Heart right ventricle (tissue), 16 donors: ENCODE data around the gene ASXL3. TPM values are rescaled to one million over a fixed set of nuclear protein-coding genes. Genes with fewer than 3 reads are reported as not detected.

ENCODE experiments used
- ATAC-seq, 8 donors: fragments of 200-7000 bp; cut with Tn5 transposase; one replicate each; pipeline ENCODE4 v1.9.1; 2020; ENCODE audit warnings: mild to moderate bottlenecking in 8 of 8, moderate library complexity in 8 of 8, moderate number of reproducible peaks in 1 of 8
- DNase-seq, 2 donors: peaks; one replicate each; pipeline ENCODE4 v3.0.0-alpha.2; 2020
- H3K27ac ChIP-seq, 10 donors: fragments of 200-600 bp; sonication (generic) in 2 of 10; one replicate each; pipeline versions ENCODE4 v1.5.0 to v1.8.0; 2020 to 2022; ENCODE audit warnings: mild to moderate bottlenecking in 3 of 10
- H3K27me3 ChIP-seq, 7 donors: fragments of 200-600 bp; one replicate each; pipeline ENCODE4 v1.8.0; 2021 to 2022; ENCODE audit warnings: mild to moderate bottlenecking in 2 of 7
- H3K36me3 ChIP-seq, 9 donors: fragments of 200-600 bp; sonication (generic) in 1 of 9; one replicate each; pipeline versions ENCODE4 v1.5.0 to v1.8.0; 2020 to 2022; ENCODE audit warnings: mild to moderate bottlenecking in 2 of 9
- H3K4me1 ChIP-seq, 9 donors: fragments of 200-600 bp; sonication (generic) in 1 of 9; one replicate each; pipeline versions ENCODE4 v1.5.0 to v1.8.0; 2020 to 2022; ENCODE audit warnings: mild to moderate bottlenecking in 4 of 9
- H3K4me3 ChIP-seq, 10 donors: fragments of 200-600 bp; sonication (generic) in 2 of 10; one replicate each; pipeline versions ENCODE4 v1.5.0 to v1.8.0; 2020 to 2022; ENCODE audit warnings: mild to moderate bottlenecking in 7 of 10, moderate library complexity in 2 of 10
- H3K9me3 ChIP-seq, 11 donors: fragments of 200-600 bp in 10 of 11; sonication (generic) in 2 of 11; one replicate each; pipeline versions ENCODE4 v1.5.0 to v1.8.0; 2013 to 2022; ENCODE audit warnings: mild to moderate bottlenecking in 2 of 11, control low read depth in 1 of 11, moderate library complexity in 1 of 11
- CTCF ChIP-seq, 9 donors: fragments of 200-600 bp; sonication (generic) in 2 of 9; IDR thresholded peaks; one replicate each; pipeline versions ENCODE4 v1.5.0 to v1.8.0; 2021 to 2022; ENCODE audit warnings: antibody characterized with exemption in 9 of 9, mild to moderate bottlenecking in 5 of 9, moderate library complexity in 1 of 9
- WGBS, 2 donors: extraction: QIAGEN DNeasy Blood & Tissue Kit; methylation state at CpG; one replicate each; pipeline ENCODE4 v1.1.7; 2013; ENCODE audit warnings: inconsistent platforms in 1 of 2; 5-methylcytosine and 5-hydroxymethylcytosine counted together
- intact Hi-C, 10 donors: fragments of 100-400 bp; cut with DNase I; formaldehyde crosslinking; loops; one replicate each; pipeline versions ENCODE4 v1.11.1 to v1.14.2; 2022
- polyA plus RNA-seq, 2 donors: library from polyadenylated mRNA; stranded (reverse); fragments of 200-250 nt; gene quantifications; one replicate each; pipeline ENCODE4 v1.2.3, GENCODE V29; 2013
- total RNA-seq, 10 donors: library from RNA; stranded (reverse); fragmentation: NEBNext Ultra II Directional in 3 of 10; extraction: Animal tissue kit (Norgen Biotek cat#: 25700) in 3 of 10; gene quantifications; one replicate each; pipeline versions ENCODE4 v1.2.1 to v1.2.4, GENCODE V29; 2021 to 2023
- donor health status: Arrhythmogenic right ventricular cardiomyopathy.
- donor health status: ischemic (EF 13 %, LVEDD 7.1; RV severe dilation, severe dysfunction).
- donor health status: healthy with polysubstance abuse.
- donor health status: DM: no; HTN: yes; CAD: no.
- donor health status: DM: no; HTN: no; CAD: no.
- donor health status: ischemic (EF 25% LVEDD 6.9; RV normal size, moderate dysfunction).
- donor health status: ischemic (EF 25% LVEDD 5.7; RV mildly dilated, moderate dysfunction).
- donor health status: healthy.
- donor health status: DM: yes; HTN: yes; CAD: no.
- donor health status: Ischemic cardiomyopathy.
- donor health status: ischemic (EF 35%, LVEDD 5.7; RV mildly dilated, moderate dysfunction).
- donor health status: nonischemic (EF 11% LVEDD 7.7; RV severe dilation, severe dysfunction).
- donor health status: DM: yes; HTN: yes; CAD: no.
- donor health status: PGD.
- donor health status: ischemic (EF 29% LVEDD 5.4; RV normal size, mild dysfunction).
- donor health status: nonischemic (EF 23%, LVEDD 6.1; RV moderate dilation, normal function).

The ASXL3 gene
- total and polyA plus RNA-seq, 12 donors: 0.12 to 8.1 (median 4.3) TPM

DNA sequence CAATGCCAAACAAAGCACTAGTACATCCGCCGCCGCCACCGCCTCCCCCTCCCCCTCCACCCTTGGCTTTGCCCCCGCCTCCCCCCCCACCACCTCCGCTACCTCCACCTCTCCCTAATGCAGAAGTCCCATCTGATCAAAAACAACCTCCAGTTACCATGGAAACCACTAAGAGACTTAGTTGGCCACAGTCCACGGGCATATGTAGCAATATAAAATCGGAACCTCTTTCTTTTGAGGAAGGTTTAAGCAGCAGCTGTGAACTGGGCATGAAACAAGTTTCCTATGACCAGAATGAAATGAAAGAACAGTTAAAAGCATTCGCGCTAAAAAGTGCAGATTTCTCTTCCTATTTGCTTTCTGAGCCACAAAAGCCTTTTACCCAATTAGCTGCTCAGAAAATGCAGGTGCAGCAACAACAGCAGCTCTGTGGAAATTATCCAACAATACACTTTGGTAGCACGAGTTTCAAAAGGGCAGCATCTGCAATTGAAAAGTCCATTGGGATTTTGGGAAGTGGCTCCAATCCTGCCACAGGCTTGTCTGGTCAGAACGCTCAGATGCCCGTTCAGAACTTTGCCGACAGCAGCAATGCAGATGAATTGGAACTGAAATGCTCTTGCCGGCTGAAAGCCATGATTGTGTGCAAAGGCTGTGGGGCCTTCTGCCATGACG lies 168.0 kb downstream of the ASXL3 start:
- DNase-seq (no peak), ATAC-seq (no peak)
- intact Hi-C loops: loop anchor here in 1 of 10 donors (10.0 kb wide), 1 partner anchor 61 kb away; no protein-coding TSS in a partner anchor
- no peak overlapping the region for H3K27ac ChIP-seq
- H3K4me3 ChIP-seq: no peak overlapping the region
- no peaks in the 10 kb centered on the region for H3K4me1 ChIP-seq
- H3K9me3 ChIP-seq: no peaks in the 10 kb centered on the region
- WGBS, 2 donors: 93 to 94% methylated on average over 16 of the region's 16 CpGs
- no peaks in the 10 kb centered on the region for H3K27me3 ChIP-seq
- no peak for TF ChIP-seq CTCF (IDR thresholded peaks at IDR 0.05)
- H3K36me3 ChIP-seq: peaks cover 0 to 24% (median 0%) of the 10 kb centered on the region in 9 donors

GRCh38 chr18:33749834-33750233 lies 171.8 kb downstream of the ASXL3 start:
- Histone ChIP-seq H3K27me3 (no peaks in the 10 kb centered on the region), H3K36me3 (no peaks in the 10 kb centered on the region), H3K27ac (no peak overlapping the region), H3K4me1 (no peaks in the 10 kb centered on the region), H3K9me3 (no peaks in the 10 kb centered on the region), H3K4me3 (no peak overlapping the region)
- no peak for DNase-seq
- intact Hi-C loops: loop anchor here in 3 of 10 donors (10.0 kb wide), 4 partner anchors 65 to 575 kb away; partner anchors contain the start of gene CCDC178 (in 1 of the 3)
- 56 to 68% methylated on average over 9 of the region's 9 CpGs for WGBS, 2 donors
- no peak for ATAC-seq
- no peak for TF ChIP-seq CTCF (IDR thresholded peaks at IDR 0.05)

DNA sequence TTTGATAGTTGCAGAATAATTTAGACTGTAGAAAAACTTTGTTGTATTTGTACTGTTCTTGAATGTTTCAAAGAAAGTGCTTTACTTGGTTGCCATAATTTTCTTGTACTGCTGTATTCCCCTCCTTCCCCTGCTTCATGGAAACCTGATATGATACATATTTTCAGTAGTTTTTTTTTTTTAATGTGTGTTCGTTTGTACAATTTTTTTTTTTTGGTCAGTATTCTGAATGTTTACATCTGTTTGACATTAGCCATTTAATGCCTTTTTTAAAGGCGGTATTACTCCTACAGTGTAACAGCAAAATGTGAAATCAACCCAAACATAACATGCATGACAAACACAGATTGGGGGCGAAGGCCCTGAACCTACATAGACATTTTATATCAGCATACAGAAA lies 172.3 kb downstream of the ASXL3 start:
- intact Hi-C loops: loop anchor here in 3 of 10 donors (10.0 kb wide), 3 partner anchors 306 to 574 kb away; partner anchors contain the start of gene CCDC178 (in 1 of the 3)
- 69 to 78% methylated on average over 3 of the region's 3 CpGs for WGBS, 2 donors
- DNase-seq (no peak), ATAC-seq (no peak)
- no peak for TF ChIP-seq CTCF (IDR thresholded peaks at IDR 0.05)
- Histone ChIP-seq H3K4me1 (no peaks in the 10 kb centered on the region), H3K36me3 (no peaks in the 10 kb centered on the region), H3K27ac (no peak overlapping the region), H3K9me3 (no peaks in the 10 kb centered on the region), H3K4me3 (no peak overlapping the region), H3K27me3 (no peaks in the 10 kb centered on the region)

- no peaks in the 10 kb centered on the region for H3K36me3 ChIP-seq
- H3K27me3 ChIP-seq: no peaks in the 10 kb centered on the region
- TF ChIP-seq CTCF (IDR thresholded peaks at IDR 0.05): peak in 8 of 9 donors; percentile 30 to 56 (median 46)
- DNase-seq (no peak), ATAC-seq (no peak)
- peaks cover 0 to 9% (median 0%) of the 10 kb centered on the region in 9 donors for H3K4me1 ChIP-seq
- H3K4me3 ChIP-seq: no peak overlapping the region
- WGBS, 2 donors: 42 to 48% methylated on average over 4 of the region's 4 CpGs
- H3K9me3 ChIP-seq: no peaks in the 10 kb centered on the region
- intact Hi-C loops: loop anchor here in 3 of 10 donors (10.0 kb wide), 3 partner anchors 307 to 573 kb away; partner anchors contain the start of gene CCDC178 (in 1 of the 3)
- H3K27ac ChIP-seq: no peak overlapping the region
Observed at GRCh38 chr18:33751613-33752221, 173.7 kb downstream of the ASXL3 start.
